Esophagus squamous epithelium (tissue), 4 donors: ENCODE data around the gene RRBP1.

Experiments used
- CTCF ChIP-seq, 6 experiments: fragments of 450-650 bp in 4 of 6; fragments of 200-600 bp in 2 of 6; sonication (generic) in 2 of 6; IDR thresholded peaks; one replicate each; pipeline ENCODE4 v1.5.1; 2016 to 2019; ENCODE audit warnings: antibody characterized with exemption in 6 of 6, mild to moderate bottlenecking in 4 of 6, moderate library complexity in 4 of 6
- POLR2A ChIP-seq, 4 donors: fragments of 450-650 bp; IDR thresholded peaks; one replicate each; pipeline ENCODE4 v1.6.1; 2017; ENCODE audit warnings: antibody characterized with exemption in 4 of 4, mild to moderate bottlenecking in 4 of 4, moderate library complexity in 3 of 4

DNA sequence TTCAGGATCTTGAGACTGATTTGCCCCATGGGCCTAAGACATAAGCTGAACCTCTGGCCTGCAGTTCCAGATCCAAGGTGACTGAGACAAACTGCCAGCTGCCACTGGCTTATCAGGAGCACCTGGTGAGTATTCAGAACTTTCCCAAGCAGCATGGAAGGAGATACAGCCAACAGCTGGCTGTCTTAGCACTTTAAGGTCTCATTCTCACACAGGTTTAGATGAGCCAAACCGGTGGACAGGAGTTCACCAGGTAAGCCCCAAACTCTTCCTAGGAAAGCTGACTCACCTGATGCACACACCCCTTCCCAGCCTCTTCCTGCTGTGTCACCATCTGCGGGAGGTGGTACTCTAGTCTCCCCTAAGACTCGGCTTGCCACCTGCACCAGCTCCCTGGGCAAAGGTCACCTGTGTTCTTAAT is 17.9 kb upstream of the RRBP1 start, which contains the start of gene BANF2:
- no peak for TF ChIP-seq CTCF (IDR thresholded peaks at IDR 0.05)
- TF ChIP-seq POLR2A (IDR thresholded peaks at IDR 0.05), result no peak
